Psoas muscle (tissue), 8 donors: Measurements from ENCODE around the gene SEC61B. TPM values are rescaled to one million over a fixed set of nuclear protein-coding genes. Genes with fewer than 3 reads are reported as not detected.

ENCODE experiments used
- ATAC-seq, 4 donors: fragments of 200-7000 bp; cut with Tn5 transposase; one replicate each; pipeline ENCODE4 v1.9.1; 2020; ENCODE audit warnings: moderate library complexity in 3 of 4, mild to moderate bottlenecking in 2 of 4
- DNase-seq, 2 donors: peaks; one replicate each; pipeline ENCODE4 v3.0.0-alpha.2; 2020
- H3K27ac ChIP-seq: fragments of 200-600 bp; one replicate; pipeline ENCODE4 v1.8.0; 2022
- H3K27me3 ChIP-seq, 3 donors: fragments of 200-600 bp in 1 of 3; one replicate each; pipeline versions ENCODE4 v1.6.1 to v1.8.0; 2013 to 2022; ENCODE audit warnings: low read length in 2 of 3, mild to moderate bottlenecking in 2 of 3, moderate library complexity in 1 of 3; ENCODE audit not compliant: insufficient read depth in 3 of 3
- H3K36me3 ChIP-seq, 2 donors: fragments of 200-600 bp in 1 of 2; one replicate each; pipeline versions ENCODE4 v1.6.1 to v1.8.0; 2013 to 2022; ENCODE audit warnings: low read depth in 1 of 2, mild to moderate bottlenecking in 1 of 2, moderate library complexity in 1 of 2; ENCODE audit not compliant: insufficient read depth in 1 of 2
- H3K4me1 ChIP-seq: fragments of 200-600 bp; one replicate; pipeline ENCODE4 v1.8.0; 2022
- H3K4me3 ChIP-seq: fragments of 200-600 bp; one replicate; pipeline ENCODE4 v1.8.0; 2022; ENCODE audit warnings: mild to moderate bottlenecking
- H3K9me3 ChIP-seq: fragments of 200-600 bp; one replicate; pipeline ENCODE4 v1.8.0; 2022
- CTCF ChIP-seq: fragments of 200-600 bp; IDR thresholded peaks from one replicate; pipeline ENCODE4 v1.8.0; 2022; ENCODE audit warnings: antibody characterized with exemption
- WGBS, 3 donors: extraction: QIAGEN DNeasy Blood & Tissue Kit; methylation state at CpG; one replicate each; pipeline versions ENCODE4 v1.1.6 to v1.1.7; 2013; 5-methylcytosine and 5-hydroxymethylcytosine counted together
- intact Hi-C, 2 donors: fragments of 100-400 bp; cut with DNase I; formaldehyde crosslinking; loops; one replicate each; pipeline versions ENCODE4 v1.11.0 to v1.14.2; 2022
- polyA plus RNA-seq, 3 donors: library from polyadenylated mRNA; stranded (reverse); fragments of 200-250 nt; gene quantifications; one replicate each; pipeline ENCODE4 v1.2.3, GENCODE V29; 2013
- total RNA-seq, 4 donors: library from RNA; stranded (reverse); fragmentation: NEBNext Ultra II Directional in 2 of 4; extraction: Animal tissue kit (Norgen Biotek cat#: 25700) in 2 of 4; gene quantifications; one replicate each; pipeline versions ENCODE4 v1.2.1 to v1.2.4, GENCODE V29; 2021 to 2023
- donor health status: healthy with polysubstance abuse.
- donor health status: DM: no; HTN: no; CAD: no; lungs with moderate emphysema.
- donor health status: Bipolar disorder and iron deficiency.
- donor health status: healthy.
- donor health status: DM: yes; HTN: yes; CAD: no.
- donor health status: DM: no; HTN: no; CAD: no.
- donor health status: DM: no; HTN: no; CAD: no.
- donor health status: DM: yes; HTN: yes; CAD: no.

The SEC61B gene
- total and polyA plus RNA-seq, 7 donors: 17.5 to 145 (median 49.6) TPM

- TF ChIP-seq CTCF: no peak
- intact Hi-C loops: loop anchor here (2.0 to 5.0 kb wide), 2 partner anchors 35 to 37 kb away; no protein-coding TSS in a partner anchor
- Histone ChIP-seq H3K27ac (peak overlapping the region; percentile 99), H3K4me3 (peak overlapping the region; percentile 80), H3K9me3 (no peaks in the 10 kb centered on the region), H3K27me3 (no peaks in the 10 kb centered on the region), H3K36me3 (peaks cover 3 to 28% of the 10 kb centered on the region in 2 donors), H3K4me1 (peaks cover 52% of the 10 kb centered on the region)
- 69 to 76% (median 70%) methylated on average over 4 of the region's 4 CpGs for WGBS, 3 donors
- no peak for DNase-seq
- no peak for ATAC-seq
Observed at GRCh38 chr9:99220011-99220410, 2.1 kb upstream of the SEC61B start.

- peaks cover 0 to 34% of the 10 kb centered on the region in 2 donors for H3K36me3 ChIP-seq
- H3K27ac ChIP-seq: peak overlapping the region; percentile 99
- peak overlapping the region; percentile 80 for H3K4me3 ChIP-seq
- H3K27me3 ChIP-seq: no peaks in the 10 kb centered on the region
- DNase-seq (no peak), ATAC-seq (no peak)
- WGBS, 3 donors: 0 to 1% (median 0%) methylated on average over 25 of the region's 25 CpGs
- peaks cover 65% of the 10 kb centered on the region for H3K4me1 ChIP-seq
- no peak for TF ChIP-seq CTCF
- no peaks in the 10 kb centered on the region for H3K9me3 ChIP-seq
- intact Hi-C loops: loop anchor here (2.0 to 5.0 kb wide), 2 partner anchors 36 kb away; no protein-coding TSS in a partner anchor
Observed at GRCh38 chr9:99221266-99221620, 839 bp upstream of the SEC61B start.

GRCh38 chr9:99222416-99223270 lies 561 bp downstream of the SEC61B start:
- 6 to 7% (median 7%) methylated on average over 30 of the region's 30 CpGs for WGBS, 3 donors
- intact Hi-C loops: loop anchor here (5.0 kb wide), 1 partner anchor 35 kb away; no protein-coding TSS in a partner anchor
- Histone ChIP-seq H3K27ac (peak overlapping the region; percentile 99), H3K36me3 (peaks cover 0 to 35% of the 10 kb centered on the region in 2 donors), H3K9me3 (no peaks in the 10 kb centered on the region), H3K4me1 (peaks cover 61% of the 10 kb centered on the region), H3K4me3 (peak overlapping the region; percentile 80), H3K27me3 (no peaks in the 10 kb centered on the region)
- no peak for TF ChIP-seq CTCF
- peak in 3 of 4 donors; percentile 34 to 59 (median 42) for ATAC-seq
- DNase-seq: no peak

GRCh38 chr9:99224445-99224844 lies 2.4 kb downstream of the SEC61B start:
- DNase-seq: no peak
- TF ChIP-seq CTCF: no peak
- intact Hi-C loops: loop anchor here (5.0 kb wide), 1 partner anchor 33 kb away; no protein-coding TSS in a partner anchor
- Histone ChIP-seq H3K4me1 (peaks cover 48% of the 10 kb centered on the region), H3K4me3 (no peak overlapping the region), H3K27me3 (no peaks in the 10 kb centered on the region), H3K36me3 (peaks cover 5 to 43% of the 10 kb centered on the region in 2 donors), H3K27ac (no peak overlapping the region), H3K9me3 (no peaks in the 10 kb centered on the region)
- 78 to 87% (median 82%) methylated on average over 2 of the region's 2 CpGs for WGBS, 3 donors
- no peak for ATAC-seq
